Stimulated activated naive B cell treated with anti-CD40 and anti-IgM and Interleukin-4, amounts not matched to agents 10 μg/mL and 1 μg/mL and 100 μg/mL, for 72 hours (primary cell): ENCODE results near the gene TRIP11.

Experiments
- ATAC-seq, 2 donors: fragments of 150-1000 bp; cut with Tn5 transposase; replicated peaks; 2 replicates each; pipeline ENCODE4 v1.10.0; 2021; ENCODE audit warnings: moderate library complexity in 1 of 2
- DNase-seq: peaks from one replicate; pipeline ENCODE4 v3.0.0; 2021
- H3K27ac Mint-ChIP-seq: one replicate; pipeline ENCODE4 v1.8.0; 2022; ENCODE audit warnings: mild to moderate bottlenecking, mixed read lengths
- H3K27me3 Mint-ChIP-seq, 2 donors: one replicate each; pipeline ENCODE4 v1.8.0; 2022; ENCODE audit warnings: mixed read lengths in 2 of 2
- H3K36me3 Mint-ChIP-seq, 2 donors: one replicate each; pipeline ENCODE4 v1.8.0; 2022; ENCODE audit warnings: mixed read lengths in 2 of 2, mild to moderate bottlenecking in 1 of 2
- H3K4me1 Mint-ChIP-seq, 2 donors: one replicate each; pipeline ENCODE4 v1.8.0; 2022; ENCODE audit warnings: mixed read lengths in 2 of 2, mild to moderate bottlenecking in 1 of 2
- H3K4me3 Mint-ChIP-seq, 2 donors: one replicate each; pipeline ENCODE4 v1.8.0; 2022; ENCODE audit warnings: mild to moderate bottlenecking in 2 of 2, mixed read lengths in 2 of 2, moderate library complexity in 1 of 2
- H3K9me3 Mint-ChIP-seq, 2 donors: one replicate each; pipeline ENCODE4 v1.8.0; 2022; ENCODE audit warnings: mixed read lengths in 2 of 2, mild to moderate bottlenecking in 1 of 2

TRIP11 gene

DNA sequence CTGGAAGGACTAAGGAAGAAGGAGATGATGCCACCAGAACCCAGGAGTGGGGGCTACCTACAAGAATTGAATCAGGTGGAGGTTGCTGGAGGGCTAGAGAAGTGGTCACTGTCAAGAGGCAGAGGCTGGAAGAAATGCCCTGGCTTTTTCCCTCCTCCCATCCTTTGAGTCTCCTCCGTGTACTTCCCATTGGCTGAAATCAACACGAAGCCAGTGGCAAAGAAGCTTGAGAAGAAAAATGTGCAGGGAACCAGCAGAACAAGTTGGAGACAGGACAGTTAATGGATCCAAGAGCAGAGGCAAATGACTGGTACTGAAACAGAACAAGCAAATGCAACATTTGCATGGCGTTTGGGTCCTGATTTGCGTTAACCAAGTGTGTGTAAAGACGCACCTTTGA, 83.2 kb downstream of the TRIP11 start:
- Mint-ChIP-seq H3K36me3 (no peaks in the 10 kb centered on the region), H3K4me1 (no peaks in the 10 kb centered on the region), H3K27ac (no peak overlapping the region), H3K9me3 (no peaks in the 10 kb centered on the region), H3K4me3 (no peak overlapping the region), H3K27me3 (peaks cover 18 to 20% of the 10 kb centered on the region in 2 donors)
- ATAC-seq (no peak), DNase-seq (no peak)

DNA sequence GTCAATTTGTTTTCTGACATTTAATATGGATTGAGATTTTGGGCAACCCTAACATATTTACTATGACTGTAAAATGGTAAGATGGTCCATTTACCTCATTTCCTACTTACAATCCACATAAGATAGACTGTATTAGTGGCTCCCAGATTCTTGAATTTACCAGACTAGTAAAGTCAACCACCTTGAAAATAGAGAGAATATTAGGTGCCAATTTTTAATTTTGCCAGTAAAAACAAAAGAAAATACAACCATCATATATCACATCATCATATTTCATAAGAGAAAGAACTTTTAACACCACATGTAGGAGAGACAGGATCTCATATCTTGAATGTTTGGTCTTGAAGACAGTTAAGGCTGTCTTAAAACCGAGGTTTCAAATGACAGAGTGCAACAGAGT, 84.7 kb downstream of the TRIP11 start:
- no peaks in the 10 kb centered on the region for H3K4me1 Mint-ChIP-seq
- no peak overlapping the region for H3K4me3 Mint-ChIP-seq
- H3K9me3 Mint-ChIP-seq, result no peaks in the 10 kb centered on the region
- DNase-seq (no peak), ATAC-seq (no peak)
- no peaks in the 10 kb centered on the region for H3K36me3 Mint-ChIP-seq
- H3K27me3 Mint-ChIP-seq, result peaks cover 25 to 28% of the 10 kb centered on the region in 2 donors
- no peak overlapping the region for H3K27ac Mint-ChIP-seq

- H3K4me1 Mint-ChIP-seq, result no peaks in the 10 kb centered on the region
- no peaks in the 10 kb centered on the region for H3K9me3 Mint-ChIP-seq
- peaks cover 25 to 31% of the 10 kb centered on the region in 2 donors for H3K27me3 Mint-ChIP-seq
- no peaks in the 10 kb centered on the region for H3K36me3 Mint-ChIP-seq
- no peak for ATAC-seq
- H3K4me3 Mint-ChIP-seq, result no peak overlapping the region
- H3K27ac Mint-ChIP-seq, result no peak overlapping the region
- no peak for DNase-seq
Measured at GRCh38 chr14:91953170-91953985, 86.5 kb downstream of the TRIP11 start.

DNA sequence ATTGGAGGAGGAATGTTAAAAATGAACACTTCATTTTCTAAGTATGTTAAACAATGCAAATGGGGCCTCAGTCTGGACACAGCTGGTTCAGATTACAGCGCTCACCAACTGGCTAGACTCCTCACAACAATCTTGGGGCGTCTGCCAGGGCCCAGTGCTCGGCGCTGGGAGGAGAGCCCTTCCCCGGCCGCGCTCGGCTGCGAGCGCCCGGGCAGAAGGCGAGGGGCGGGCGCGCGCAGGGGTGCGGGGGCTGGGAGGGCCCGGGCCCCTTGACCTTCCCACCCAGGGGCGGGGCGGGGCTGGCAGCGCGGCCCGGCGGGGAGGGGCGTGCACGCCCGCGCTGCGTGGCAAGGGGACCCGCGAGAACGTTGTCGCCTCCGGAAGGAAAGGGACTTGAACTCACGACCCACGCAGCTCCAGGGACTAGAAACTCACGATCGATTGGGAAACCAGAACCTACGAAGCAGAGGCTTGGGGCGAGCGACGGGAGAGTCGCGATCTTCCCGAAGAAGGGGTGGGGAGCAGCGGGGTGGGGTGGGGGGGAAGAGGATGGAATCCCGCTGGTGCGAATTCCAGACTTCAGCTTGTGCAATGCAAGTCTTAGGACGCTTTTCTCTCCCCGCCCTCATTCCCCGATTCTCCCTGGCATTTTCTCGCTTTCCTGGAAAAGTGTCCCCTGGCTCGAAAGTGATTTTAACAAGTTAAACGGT, 92.2 kb downstream of the TRIP11 start, which contains the start of gene FBLN5:
Gene FBLN5 (minus strand): TSS at position 220 of the 710 bp plus-strand sequence. CDS start 465 bp downstream, outside the sequence.
- Mint-ChIP-seq H3K36me3 (peaks cover 0 to 1% of the 10 kb centered on the region in 2 donors), H3K4me1 (peaks cover 4 to 12% of the 10 kb centered on the region in 2 donors), H3K9me3 (no peaks in the 10 kb centered on the region), H3K27me3 (peaks cover 41 to 62% of the 10 kb centered on the region in 2 donors), H3K27ac (no peak within 1 kb of the TSS), H3K4me3 (peak within 1 kb of the TSS; percentile 87 to 88)
- no peak for DNase-seq
- ATAC-seq, result peak; percentile 73 to 82

GRCh38 chr14:91946622-91947474, 93.0 kb downstream of the TRIP11 start:
- Mint-ChIP-seq H3K4me1 (peaks cover 4 to 12% of the 10 kb centered on the region in 2 donors), H3K27me3 (peaks cover 41 to 62% of the 10 kb centered on the region in 2 donors), H3K4me3 (peak overlapping the region; percentile 87 to 88), H3K36me3 (peaks cover 0 to 1% of the 10 kb centered on the region in 2 donors), H3K27ac (no peak overlapping the region), H3K9me3 (no peaks in the 10 kb centered on the region)
- ATAC-seq, result no peak
- no peak for DNase-seq

GRCh38 chr14:91945751-91946621, 93.9 kb downstream of the TRIP11 start:
- Mint-ChIP-seq H3K4me1 (peaks cover 4 to 12% of the 10 kb centered on the region in 2 donors), H3K27ac (no peak overlapping the region), H3K36me3 (peaks cover 0 to 1% of the 10 kb centered on the region in 2 donors), H3K27me3 (peaks cover 41 to 65% of the 10 kb centered on the region in 2 donors), H3K4me3 (no peak overlapping the region), H3K9me3 (no peaks in the 10 kb centered on the region)
- no peak for ATAC-seq
- DNase-seq, result no peak

GRCh38 chr14:91942946-91943345, 96.9 kb downstream of the TRIP11 start:
- H3K9me3 Mint-ChIP-seq, result no peaks in the 10 kb centered on the region
- peaks cover 4 to 12% of the 10 kb centered on the region in 2 donors for H3K4me1 Mint-ChIP-seq
- H3K27ac Mint-ChIP-seq, result no peak overlapping the region
- H3K27me3 Mint-ChIP-seq, result peaks cover 31 to 53% of the 10 kb centered on the region in 2 donors
- H3K4me3 Mint-ChIP-seq, result no peak overlapping the region
- peaks cover 0 to 1% of the 10 kb centered on the region in 2 donors for H3K36me3 Mint-ChIP-seq
- ATAC-seq (no peak), DNase-seq (no peak)

DNA sequence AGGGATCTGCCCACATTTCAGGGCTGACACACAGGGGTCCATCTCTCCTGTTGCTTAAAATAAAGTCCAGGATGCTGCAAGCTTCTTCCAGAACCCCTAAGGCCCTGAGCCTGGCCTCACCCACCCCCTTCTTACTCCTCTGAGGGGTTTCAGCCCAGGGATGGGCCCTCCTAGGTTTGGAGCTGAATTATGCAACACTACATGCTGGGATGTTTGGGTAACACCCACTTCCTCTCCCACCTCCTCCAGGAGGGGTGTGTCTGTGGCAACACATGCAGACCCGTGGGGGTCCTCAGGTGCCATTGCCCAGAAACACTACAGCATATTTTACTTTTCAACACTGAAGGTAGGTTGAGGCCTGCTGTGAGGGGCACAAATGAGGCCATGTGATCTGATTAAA, 97.7 kb downstream of the TRIP11 start:
- ATAC-seq, result no peak
- Mint-ChIP-seq H3K27ac (no peak overlapping the region), H3K4me3 (no peak overlapping the region), H3K36me3 (no peaks in the 10 kb centered on the region), H3K27me3 (peaks cover 25 to 45% of the 10 kb centered on the region in 2 donors), H3K9me3 (no peaks in the 10 kb centered on the region), H3K4me1 (peaks cover 2 to 6% of the 10 kb centered on the region in 2 donors)
- DNase-seq, result no peak

GRCh38 chr14:91940209-91940608, 99.7 kb downstream of the TRIP11 start:
- Mint-ChIP-seq H3K36me3 (no peaks in the 10 kb centered on the region), H3K4me3 (no peak overlapping the region)

DNA sequence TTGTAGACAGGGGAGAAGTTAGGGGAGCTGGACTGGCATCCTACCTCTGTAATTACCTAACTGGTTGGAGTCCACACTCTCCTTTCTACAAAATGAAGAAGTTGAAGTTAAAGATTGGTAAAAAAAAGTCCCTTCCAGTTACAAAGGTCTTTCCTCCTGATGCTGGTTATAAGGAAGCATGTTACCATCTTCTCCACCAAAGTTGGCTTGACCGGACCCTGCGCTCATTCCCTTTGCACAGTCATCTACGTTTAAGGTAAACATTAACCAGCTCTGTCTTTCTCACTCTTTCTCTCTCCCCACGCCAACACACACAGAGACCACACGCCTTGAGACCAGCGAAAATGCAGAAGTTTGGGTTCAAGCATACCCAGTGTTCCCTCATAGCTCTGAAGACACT, 104.3 kb downstream of the TRIP11 start:
- H3K27ac Mint-ChIP-seq, result no peak overlapping the region
- DNase-seq, result no peak

More at GRCh38 chr14:91940209-91940608, 99.7 kb downstream of the TRIP11 start:
- Mint-ChIP-seq H3K27ac (no peak overlapping the region), H3K9me3 (no peaks in the 10 kb centered on the region), H3K27me3 (peaks cover 16 to 27% of the 10 kb centered on the region in 2 donors), H3K4me1 (no peaks in the 10 kb centered on the region)
- no peak for DNase-seq
- ATAC-seq, result no peak

DNA sequence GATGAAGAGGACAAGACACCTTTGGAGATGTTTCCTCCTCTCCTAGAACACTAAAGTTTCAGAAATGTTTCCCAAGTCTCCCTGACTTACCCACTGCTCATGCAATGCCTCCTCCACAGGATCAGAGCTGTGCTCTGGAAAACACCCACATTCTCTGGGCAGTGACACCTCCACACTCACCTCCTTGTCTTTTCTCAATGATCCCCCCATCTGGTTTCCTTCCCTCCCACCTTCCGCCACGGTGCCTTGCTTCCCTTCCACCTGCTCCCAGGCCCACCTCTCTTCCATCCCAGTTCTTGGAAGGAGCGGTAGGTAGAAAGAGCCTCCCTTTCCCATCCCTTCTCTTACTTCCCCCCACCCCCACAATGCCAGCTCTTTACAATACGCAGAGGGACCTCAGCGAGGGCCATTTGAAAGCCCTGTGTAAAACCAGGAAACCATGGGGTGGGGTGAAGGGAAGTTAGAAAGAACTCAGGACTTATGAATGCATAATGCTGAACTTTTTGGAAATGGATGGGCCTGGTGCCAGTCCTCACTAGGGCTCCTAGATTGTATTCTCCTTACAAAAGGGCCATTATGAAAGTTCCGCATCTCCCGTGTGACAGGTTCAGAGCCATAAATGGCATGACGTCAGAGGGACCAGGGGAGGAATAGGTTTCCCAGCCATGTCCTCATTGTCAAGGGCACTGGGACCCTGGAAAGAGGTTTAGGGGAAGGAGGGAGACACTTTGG, 105.1 kb downstream of the TRIP11 start:
- H3K27me3 Mint-ChIP-seq, result peaks cover 0 to 7% of the 10 kb centered on the region in 2 donors
- no peak overlapping the region for H3K4me3 Mint-ChIP-seq
- DNase-seq, result no peak
- no peaks in the 10 kb centered on the region for H3K9me3 Mint-ChIP-seq
- H3K36me3 Mint-ChIP-seq, result no peaks in the 10 kb centered on the region
- no peak for ATAC-seq
- peak overlapping the region; percentile 11 for H3K27ac Mint-ChIP-seq
- H3K4me1 Mint-ChIP-seq, result no peaks in the 10 kb centered on the region

More for the DNA sequence above, 104.3 kb downstream of the TRIP11 start:
- H3K27me3 Mint-ChIP-seq, result peaks cover 0 to 7% of the 10 kb centered on the region in 2 donors
- no peak overlapping the region for H3K4me3 Mint-ChIP-seq
- no peak for ATAC-seq
- H3K9me3 Mint-ChIP-seq, result no peaks in the 10 kb centered on the region
- H3K4me1 Mint-ChIP-seq, result no peaks in the 10 kb centered on the region
- H3K36me3 Mint-ChIP-seq, result no peaks in the 10 kb centered on the region

DNA sequence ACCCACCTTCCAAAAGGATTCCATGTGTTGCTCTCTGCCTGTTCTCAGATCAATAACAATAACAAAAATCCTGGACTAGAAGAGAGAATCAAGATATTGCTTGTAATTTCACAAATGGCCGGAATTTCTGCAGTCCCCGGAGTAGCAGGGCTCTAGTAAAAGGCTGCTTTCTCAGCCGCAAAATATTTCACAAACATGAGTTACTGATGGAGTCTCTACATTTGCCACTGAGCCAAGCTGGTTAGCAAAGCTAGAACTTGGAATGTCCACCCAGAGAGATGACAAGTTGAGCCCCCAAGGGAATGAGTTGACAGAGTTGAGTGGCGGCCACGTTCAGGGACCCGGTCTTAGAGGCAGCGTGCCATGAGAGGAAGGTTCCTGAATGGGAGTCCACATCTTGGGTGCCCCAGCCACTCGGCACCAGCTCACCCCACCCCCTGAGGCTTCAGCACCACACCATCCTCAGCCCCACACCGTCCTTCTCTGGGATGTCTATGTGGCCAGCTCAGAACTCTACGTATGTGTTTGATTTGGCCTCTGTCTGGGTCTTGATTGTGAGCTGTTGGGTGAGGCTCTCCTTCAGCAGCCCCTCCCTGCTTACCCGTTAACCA, 108.3 kb downstream of the TRIP11 start:
- H3K27ac Mint-ChIP-seq, result no peak overlapping the region
- H3K36me3 Mint-ChIP-seq, result no peaks in the 10 kb centered on the region
- no peaks in the 10 kb centered on the region for H3K4me1 Mint-ChIP-seq
- peaks cover 0 to 7% of the 10 kb centered on the region in 2 donors for H3K27me3 Mint-ChIP-seq
- H3K9me3 Mint-ChIP-seq, result no peaks in the 10 kb centered on the region
- ATAC-seq (no peak), DNase-seq (no peak)
- H3K4me3 Mint-ChIP-seq, result no peak overlapping the region
